ENCODE data around the gene ATP8B1.

Gene ATP8B1

GRCh38 chr18:57791911-57792310 lies 11.2 kb downstream of the ATP8B1 start:
- no peak for ATAC-seq

GRCh38 chr18:57791192-57791591 lies 11.9 kb downstream of the ATP8B1 start:
- TF ChIP-seq ZFP3 (CRISPR knock-in tag; IDR thresholded peaks at IDR 0.05) = no peak
- no peak for TF ChIP-seq RARB (CRISPR knock-in tag; IDR thresholded peaks at IDR 0.05)
- ATAC-seq = no peak

More at GRCh38 chr18:57791911-57792310, 11.2 kb downstream of the ATP8B1 start:
- TF ChIP-seq ISL1 (CRISPR knock-in tag; IDR thresholded peaks at IDR 0.05) = no peak
- TF ChIP-seq GLIS3 (CRISPR knock-in tag; IDR thresholded peaks at IDR 0.05) = no peak
- TF ChIP-seq ZFP3 (CRISPR knock-in tag; IDR thresholded peaks at IDR 0.05) = no peak
- no peak for TF ChIP-seq ARNTL (CRISPR knock-in tag; IDR thresholded peaks at IDR 0.05; ENCODE audit: borderline replicate concordance, low read depth)
- TF ChIP-seq ZFP30 (CRISPR knock-in tag; IDR thresholded peaks at IDR 0.05) = no peak
- no peak for TF ChIP-seq TSHZ2 (CRISPR knock-in tag; IDR thresholded peaks at IDR 0.05)
- TF ChIP-seq TCF4 (CRISPR knock-in tag; IDR thresholded peaks at IDR 0.05; ENCODE audit: borderline replicate concordance) = no peak
- TF ChIP-seq RARB (CRISPR knock-in tag; IDR thresholded peaks at IDR 0.05) = no peak
- TF ChIP-seq CSRNP3 (CRISPR knock-in tag; IDR thresholded peaks at IDR 0.05) = no peak
- no peak for TF ChIP-seq OSR1 (CRISPR knock-in tag; IDR thresholded peaks at IDR 0.05)
- no peak for TF ChIP-seq BACH2 (CRISPR knock-in tag; IDR thresholded peaks at IDR 0.05; ENCODE audit: borderline replicate concordance)
- TF ChIP-seq ZC3H10 (CRISPR knock-in tag; IDR thresholded peaks at IDR 0.05) = no peak
- TF ChIP-seq TOX (CRISPR knock-in tag; IDR thresholded peaks at IDR 0.05; ENCODE audit: borderline replicate concordance) = no peak
- no peak for TF ChIP-seq POU6F1 (CRISPR knock-in tag; IDR thresholded peaks at IDR 0.05; ENCODE audit: borderline replicate concordance, low read depth)
- TF ChIP-seq ESRRG (CRISPR knock-in tag; IDR thresholded peaks at IDR 0.05) = no peak
- no peak for TF ChIP-seq CREB5 (CRISPR knock-in tag; IDR thresholded peaks at IDR 0.05; ENCODE audit: low read depth)
- TF ChIP-seq ZNF8 (CRISPR knock-in tag; IDR thresholded peaks at IDR 0.05) = no peak
- no peak for TF ChIP-seq SNAI2 (CRISPR knock-in tag; IDR thresholded peaks at IDR 0.05)

DNA sequence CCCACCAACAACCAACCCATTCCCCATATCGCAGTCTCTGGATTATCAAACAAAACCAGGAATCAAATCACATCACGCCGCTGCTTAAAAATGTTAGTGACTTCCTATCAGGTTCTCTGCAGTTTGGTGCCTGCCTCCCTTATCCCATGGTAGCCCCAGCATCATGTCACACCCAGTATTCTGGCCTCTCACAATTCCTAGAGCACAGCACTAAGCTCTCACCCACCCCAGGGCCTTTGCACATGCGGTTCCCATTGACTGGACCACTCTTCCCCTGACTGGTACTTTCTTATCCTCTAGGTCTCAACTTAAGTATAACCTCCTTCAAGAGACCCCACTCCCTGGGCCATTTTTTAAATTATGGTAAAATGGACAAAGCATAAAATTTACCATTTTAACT lies 12.8 kb downstream of the ATP8B1 start:
- no peak for ATAC-seq
- TF ChIP-seq TSHZ2 (CRISPR knock-in tag; IDR thresholded peaks at IDR 0.05) = no peak
- no peak for TF ChIP-seq CSDC2 (CRISPR knock-in tag; IDR thresholded peaks at IDR 0.05)
- no peak for TF ChIP-seq ARNTL (CRISPR knock-in tag; IDR thresholded peaks at IDR 0.05; ENCODE audit: borderline replicate concordance, low read depth)
- no peak for TF ChIP-seq ZNF70 (CRISPR knock-in tag; IDR thresholded peaks at IDR 0.05)
- TF ChIP-seq ZFP3 (CRISPR knock-in tag; IDR thresholded peaks at IDR 0.05) = no peak
- no peak for TF ChIP-seq CSRNP3 (CRISPR knock-in tag; IDR thresholded peaks at IDR 0.05)
- no peak for TF ChIP-seq SNAI2 (CRISPR knock-in tag; IDR thresholded peaks at IDR 0.05)
- TF ChIP-seq BACH2 (CRISPR knock-in tag; IDR thresholded peaks at IDR 0.05; ENCODE audit: borderline replicate concordance) = no peak
- no peak for TF ChIP-seq CREB5 (CRISPR knock-in tag; IDR thresholded peaks at IDR 0.05; ENCODE audit: low read depth)
- no peak for TF ChIP-seq TCF4 (CRISPR knock-in tag; IDR thresholded peaks at IDR 0.05; ENCODE audit: borderline replicate concordance)
- TF ChIP-seq ZFP30 (CRISPR knock-in tag; IDR thresholded peaks at IDR 0.05) = no peak
- TF ChIP-seq ESRRG (CRISPR knock-in tag; IDR thresholded peaks at IDR 0.05) = no peak
- TF ChIP-seq ISL1 (CRISPR knock-in tag; IDR thresholded peaks at IDR 0.05) = no peak
- TF ChIP-seq ZC3H10 (CRISPR knock-in tag; IDR thresholded peaks at IDR 0.05) = no peak
- no peak for TF ChIP-seq OSR1 (CRISPR knock-in tag; IDR thresholded peaks at IDR 0.05)
- TF ChIP-seq RARB (CRISPR knock-in tag; IDR thresholded peaks at IDR 0.05) = no peak
- TF ChIP-seq, protein P1, sequence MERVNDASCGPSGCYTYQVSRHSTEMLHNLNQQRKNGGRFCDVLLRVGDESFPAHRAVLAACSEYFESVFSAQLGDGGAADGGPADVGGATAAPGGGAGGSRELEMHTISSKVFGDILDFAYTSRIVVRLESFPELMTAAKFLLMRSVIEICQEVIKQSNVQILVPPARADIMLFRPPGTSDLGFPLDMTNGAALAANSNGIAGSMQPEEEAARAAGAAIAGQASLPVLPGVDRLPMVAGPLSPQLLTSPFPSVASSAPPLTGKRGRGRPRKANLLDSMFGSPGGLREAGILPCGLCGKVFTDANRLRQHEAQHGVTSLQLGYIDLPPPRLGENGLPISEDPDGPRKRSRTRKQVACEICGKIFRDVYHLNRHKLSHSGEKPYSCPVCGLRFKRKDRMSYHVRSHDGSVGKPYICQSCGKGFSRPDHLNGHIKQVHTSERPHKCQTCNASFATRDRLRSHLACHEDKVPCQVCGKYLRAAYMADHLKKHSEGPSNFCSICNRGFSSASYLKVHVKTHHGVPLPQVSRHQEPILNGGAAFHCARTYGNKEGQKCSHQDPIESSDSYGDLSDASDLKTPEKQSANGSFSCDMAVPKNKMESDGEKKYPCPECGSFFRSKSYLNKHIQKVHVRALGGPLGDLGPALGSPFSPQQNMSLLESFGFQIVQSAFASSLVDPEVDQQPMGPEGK (CRISPR knock-in tag; IDR thresholded peaks at IDR 0.05; ENCODE audit: borderline replicate concordance) = no peak
- no peak for TF ChIP-seq ZNF565 (CRISPR knock-in tag; conservative IDR thresholded peaks at IDR 0.05; ENCODE audit: low read depth)

Measured in SK-N-SH treated with all-trans-retinoic acid at 6 μM for 48 hours (cell line).